GM12892 (cell line): ENCODE measurements around the gene ZNF536.

Source experiments
- POLR2A ChIP-seq: IDR thresholded peaks from 2 replicates; pipeline ENCODE4 v1.6.1; 2011; ENCODE audit warnings: low read depth, low read length, control low read depth
- TAF1 ChIP-seq: IDR thresholded peaks from 2 replicates; pipeline ENCODE4 v1.6.1; 2011; ENCODE audit warnings: low read depth, mild to moderate bottlenecking, control low read depth, low read length, borderline replicate concordance

DNA sequence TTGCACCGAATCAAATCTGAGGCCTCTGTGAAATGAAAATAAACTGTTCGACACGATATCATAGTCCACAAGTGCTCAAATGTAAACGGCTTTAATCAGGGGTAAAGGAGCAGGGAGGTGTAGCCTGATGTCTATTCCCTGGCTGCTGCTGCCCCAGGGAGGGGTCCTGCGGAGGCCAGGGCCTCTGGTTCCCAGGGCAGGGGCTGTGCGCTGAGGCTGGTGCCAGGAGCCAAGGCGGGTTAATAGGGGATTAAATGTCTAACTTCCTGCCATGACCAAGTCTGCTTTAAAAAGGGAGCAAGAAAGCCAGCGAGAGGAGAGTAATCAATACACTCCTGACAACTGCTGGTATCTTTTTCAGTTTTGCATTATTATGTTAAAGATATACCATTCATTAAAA lies 59.4 kb downstream of the ZNF536 start:
- TF ChIP-seq POLR2A (no peak), TAF1 (no peak)
